Uterus (tissue), 4 donors: ENCODE data around the gene ANKRD11. TPM values are rescaled to one million over a fixed set of nuclear protein-coding genes. Genes with fewer than 3 reads are reported as not detected.
A peak's percentile ranks its signal among the peaks of the same experiment; 100 is the strongest.

ENCODE experiments used
- DNase-seq, 2 donors: peaks; one replicate each; pipeline ENCODE4 v3.0.0-alpha.2; 2019 to 2020
- H3K27ac ChIP-seq, 2 donors: fragments of 200-600 bp; sonication (generic); 1 replicate in 1 of 2; 2 replicates in 1 of 2; pipeline ENCODE4 v1.5.1; 2016 to 2018
- H3K27me3 ChIP-seq, 2 donors: fragments of 200-600 bp; sonication (generic); one replicate each; pipeline ENCODE4 v1.5.1; 2018 to 2019; ENCODE audit warnings: control low read depth in 1 of 2
- H3K36me3 ChIP-seq, 2 donors: fragments of 200-600 bp; sonication (generic); one replicate each; pipeline ENCODE4 v1.5.1; 2019; ENCODE audit warnings: control low read depth in 1 of 2
- H3K4me1 ChIP-seq, 2 donors: fragments of 200-600 bp; sonication (generic); one replicate each; pipeline ENCODE4 v1.5.1; 2018 to 2019; ENCODE audit warnings: control low read depth in 1 of 2
- H3K4me3 ChIP-seq, 2 donors: fragments of 200-600 bp; sonication (generic); 1 replicate in 1 of 2; 2 replicates in 1 of 2; pipeline ENCODE4 v1.5.1; 2018 to 2019; ENCODE audit warnings: mild to moderate bottlenecking in 1 of 2
- H3K9me3 ChIP-seq, 2 donors: fragments of 200-600 bp; sonication (generic); one replicate each; pipeline ENCODE4 v1.5.1; 2019; ENCODE audit warnings: control low read depth in 1 of 2
- CTCF ChIP-seq, 4 experiments: fragments of 200-600 bp in 2 of 4; fragments of 450-650 bp in 2 of 4; sonication (generic) in 2 of 4; IDR thresholded peaks; one replicate each; pipeline ENCODE4 v1.5.1; 2016 to 2019; ENCODE audit warnings: antibody characterized with exemption in 4 of 4, mild to moderate bottlenecking in 2 of 4, moderate library complexity in 1 of 4
- POLR2A ChIP-seq, 2 donors: fragments of 450-650 bp; IDR thresholded peaks; one replicate each; pipeline ENCODE4 v1.6.1; 2016; ENCODE audit warnings: antibody characterized with exemption in 2 of 2, mild to moderate bottlenecking in 1 of 2, moderate library complexity in 1 of 2
- intact Hi-C: fragments of 100-400 bp; cut with DNase I; formaldehyde crosslinking; loops from one replicate; pipeline ENCODE4 v1.15.1; 2023; ENCODE audit warnings: low total_unique reads
- total RNA-seq, 4 donors: library from RNA; depleted of rRNA in 3 of 4; stranded (reverse); fragments of >200 nt in 3 of 4; gene quantifications; one replicate each; pipeline versions ENCODE4 v1.1.0 to v1.2.4, GENCODE V29; 2014 to 2023
- donor health status: DM: yes; HTN: yes; CAD: no.

The ANKRD11 gene
- total RNA-seq: 100 to 1,000 TPM in 1 of 4 donors, 10 to 100 TPM in 3; 20.5 to 182 (median 45.5) TPM

GRCh38 chr16:89490439-89491237 is at the start of gene ANKRD11:
Gene ANKRD11 (minus strand): TSS chr16:89490561. CDS start chr16:89317019, 173,542 bp downstream.
- Histone ChIP-seq H3K27ac (peak within 1 kb of the TSS; percentile 96), H3K4me1 (peaks cover 0 to 9% of the 10 kb centered on the region in 2 donors), H3K4me3 (peak within 1 kb of the TSS; percentile 70 to 99), H3K36me3 (no peaks in the 10 kb centered on the region), H3K27me3 (no peaks in the 10 kb centered on the region), H3K9me3 (no peaks in the 10 kb centered on the region)
- TF ChIP-seq POLR2A (IDR thresholded peaks at IDR 0.05) (peak; percentile 82 to 95), CTCF (IDR thresholded peaks at IDR 0.05) (peak in 1 of 4 experiments; percentile 14)
- intact Hi-C loops: no loop called here
- DNase-seq: peak; percentile 99

- DNase-seq: no peak
- Histone ChIP-seq H3K4me3 (no peak overlapping the region), H3K27me3 (no peaks in the 10 kb centered on the region), H3K36me3 (no peaks in the 10 kb centered on the region), H3K27ac (no peak overlapping the region), H3K9me3 (no peaks in the 10 kb centered on the region), H3K4me1 (no peaks in the 10 kb centered on the region)
- no peak for TF ChIP-seq CTCF (IDR thresholded peaks at IDR 0.05)
- intact Hi-C loops: no loop called here
Measured at GRCh38 chr16:89538286-89538685, 47.9 kb upstream of the ANKRD11 start.

- TF ChIP-seq POLR2A (IDR thresholded peaks at IDR 0.05): no peak
- no peak for TF ChIP-seq CTCF (IDR thresholded peaks at IDR 0.05)
- H3K36me3 ChIP-seq: no peaks in the 10 kb centered on the region
Measured at GRCh38 chr16:89537549-89537925, 47.2 kb upstream of the ANKRD11 start.

GRCh38 chr16:89536886-89537548 is 46.7 kb upstream of the ANKRD11 start:
- Histone ChIP-seq H3K9me3 (no peaks in the 10 kb centered on the region), H3K36me3 (no peaks in the 10 kb centered on the region), H3K27ac (no peak overlapping the region), H3K4me1 (no peaks in the 10 kb centered on the region), H3K27me3 (no peaks in the 10 kb centered on the region), H3K4me3 (no peak overlapping the region)
- TF ChIP-seq POLR2A (IDR thresholded peaks at IDR 0.05): no peak
- DNase-seq: no peak
- intact Hi-C loops: no loop called here

More at GRCh38 chr16:89537549-89537925, 47.2 kb upstream of the ANKRD11 start:
- H3K27ac ChIP-seq: no peak overlapping the region
- H3K9me3 ChIP-seq: no peaks in the 10 kb centered on the region
- DNase-seq: no peak
- no peak overlapping the region for H3K4me3 ChIP-seq
- H3K27me3 ChIP-seq: no peaks in the 10 kb centered on the region
- intact Hi-C loops: no loop called here
- no peaks in the 10 kb centered on the region for H3K4me1 ChIP-seq

- no peaks in the 10 kb centered on the region for H3K27me3 ChIP-seq
- H3K4me1 ChIP-seq: no peaks in the 10 kb centered on the region
- no peak for DNase-seq
- H3K36me3 ChIP-seq: no peaks in the 10 kb centered on the region
- intact Hi-C loops: no loop called here
- no peak overlapping the region for H3K27ac ChIP-seq
- no peak overlapping the region for H3K4me3 ChIP-seq
- TF ChIP-seq CTCF (IDR thresholded peaks at IDR 0.05) (no peak), POLR2A (IDR thresholded peaks at IDR 0.05) (no peak)
- no peaks in the 10 kb centered on the region for H3K9me3 ChIP-seq
Measured at GRCh38 chr16:89536371-89536770, 46.0 kb upstream of the ANKRD11 start.
